HepG2 (cell line): ENCODE measurements around the gene CLASP2. TPM values are rescaled to one million over a fixed set of nuclear protein-coding genes. Genes with fewer than 3 reads are reported as not detected.

ENCODE experiments used
- ATF7-NPFF ChIP-seq: sonication (generic); formaldehyde crosslinking; IDR thresholded peaks from 2 replicates; pipeline ENCODE4 v1.8.1; 2023; ENCODE audit warnings: mild to moderate bottlenecking, low read depth, missing genetic modification reagents, moderate library complexity
- GRHL1 ChIP-seq: sonication (generic); formaldehyde crosslinking; conservative IDR thresholded peaks from 2 replicates; pipeline ENCODE4 v1.8.0; 2022; ENCODE audit warnings: missing genetic modification reagents
- HNRNPLL ChIP-seq: fragments of 200-400 bp; formaldehyde crosslinking; IDR thresholded peaks from 2 replicates; pipeline ENCODE4 v1.6.1; 2017; ENCODE audit warnings: mild to moderate bottlenecking, low read depth, low read length; ENCODE audit not compliant: poor library complexity, severe bottlenecking
- KAT7 ChIP-seq: IDR thresholded peaks from 2 replicates; pipeline ENCODE4 v1.6.1; 2018; ENCODE audit warnings: borderline replicate concordance, missing compliant biosample characterization
- MAFG ChIP-seq: sonication (generic); formaldehyde crosslinking; IDR thresholded peaks from 2 replicates; pipeline ENCODE4 v1.5.1; 2020; ENCODE audit warnings: mild to moderate bottlenecking, missing genetic modification reagents
- NFKBIZ ChIP-seq: IDR thresholded peaks from 2 replicates; pipeline ENCODE4 v1.6.1; 2018; ENCODE audit warnings: missing genetic modification reagents, missing compliant biosample characterization
- SAFB2 ChIP-seq: sonication (generic); formaldehyde crosslinking; IDR thresholded peaks from 2 replicates; pipeline ENCODE4 v1.5.1; 2020; ENCODE audit warnings: missing genetic modification reagents, low read depth, mild to moderate bottlenecking, borderline replicate concordance
- SAP130 ChIP-seq: IDR thresholded peaks from 2 replicates; pipeline ENCODE4 v1.6.1; 2016; ENCODE audit warnings: low read depth
- SMARCC2 ChIP-seq: fragments of 450-650 bp; IDR thresholded peaks from 2 replicates; pipeline ENCODE4 v1.6.1; 2017; ENCODE audit warnings: antibody characterized with exemption, mild to moderate bottlenecking
- SOX13 ChIP-seq, 3 experiments: fragments of 450-650 bp in 1 of 3; sonication (generic) in 1 of 3; formaldehyde crosslinking in 1 of 3; IDR thresholded peaks in 2 of 3; conservative IDR thresholded peaks in 1 of 3; 2 replicates each; pipeline versions ENCODE4 v1.5.0 to v1.6.1; 2016 to 2020; ENCODE audit warnings: antibody characterized with exemption in 1 of 3, mild to moderate bottlenecking in 1 of 3, missing compliant biosample characterization in 1 of 3, missing genetic modification reagents in 1 of 3, moderate library complexity in 1 of 3
- SPEN ChIP-seq: sonication (generic); formaldehyde crosslinking; IDR thresholded peaks from 2 replicates; pipeline ENCODE4 v1.5.1; 2020; ENCODE audit warnings: low read depth, mild to moderate bottlenecking, missing genetic modification reagents
- TOPORS ChIP-seq: sonication (generic); formaldehyde crosslinking; IDR thresholded peaks from 2 replicates; pipeline ENCODE4 v1.8.0; 2023; ENCODE audit warnings: mild to moderate bottlenecking, missing genetic modification reagents
- ZBTB7A ChIP-seq: sonication (generic); formaldehyde crosslinking; IDR thresholded peaks from 2 replicates; pipeline ENCODE4 v1.8.0; 2022; ENCODE audit warnings: mild to moderate bottlenecking, missing genetic modification reagents
- ZFP62 ChIP-seq: sonication (generic); formaldehyde crosslinking; IDR thresholded peaks from 2 replicates; pipeline ENCODE4 v1.4.0; 2020; ENCODE audit warnings: missing genetic modification reagents
- ZFP82 ChIP-seq: sonication (generic); formaldehyde crosslinking; IDR thresholded peaks from 2 replicates; pipeline ENCODE4 v1.5.1; 2020; ENCODE audit warnings: mild to moderate bottlenecking, missing genetic modification reagents, borderline replicate concordance
- ZFYVE20 ChIP-seq: sonication (generic); formaldehyde crosslinking; IDR thresholded peaks from 2 replicates; pipeline ENCODE4 v1.8.0; 2023; ENCODE audit warnings: low read depth, mild to moderate bottlenecking, moderate library complexity, missing genetic modification reagents, borderline replicate concordance
- ZNF101 ChIP-seq: sonication (generic); formaldehyde crosslinking; IDR thresholded peaks from 2 replicates; pipeline ENCODE4 v1.4.0; 2020; ENCODE audit warnings: mild to moderate bottlenecking, low read depth, missing genetic modification reagents, borderline replicate concordance
- ZNF136 ChIP-seq: sonication (generic); formaldehyde crosslinking; IDR thresholded peaks from 2 replicates; pipeline ENCODE4 v1.8.1; 2022; ENCODE audit warnings: low read depth, mild to moderate bottlenecking, moderate library complexity, missing genetic modification reagents
- ZNF616 ChIP-seq: sonication (generic); formaldehyde crosslinking; IDR thresholded peaks from 2 replicates; pipeline ENCODE4 v1.5.0; 2020; ENCODE audit warnings: low read depth, mild to moderate bottlenecking, missing genetic modification reagents
- ZNF768 ChIP-seq: sonication (generic); formaldehyde crosslinking; IDR thresholded peaks from 2 replicates; pipeline ENCODE4 v1.4.0; 2020; ENCODE audit warnings: missing genetic modification reagents
- ZNF782 ChIP-seq: sonication (generic); formaldehyde crosslinking; IDR thresholded peaks from 2 replicates; pipeline ENCODE4 v1.4.0; 2020; ENCODE audit warnings: missing genetic modification reagents, mild to moderate bottlenecking, borderline replicate concordance
- ZNF788 ChIP-seq: sonication (generic); formaldehyde crosslinking; IDR thresholded peaks from 2 replicates; pipeline ENCODE4 v1.5.0; 2020; ENCODE audit warnings: mild to moderate bottlenecking, missing genetic modification reagents, borderline replicate concordance
- ZNF841 ChIP-seq: sonication (generic); formaldehyde crosslinking; IDR thresholded peaks from 2 replicates; pipeline ENCODE4 v1.8.1; 2023; ENCODE audit warnings: missing genetic modification reagents, borderline replicate concordance
- ZZZ3 ChIP-seq: sonication (generic); formaldehyde crosslinking; IDR thresholded peaks from 2 replicates; pipeline ENCODE4 v1.4.0; 2020; ENCODE audit warnings: missing genetic modification reagents, mild to moderate bottlenecking, borderline replicate concordance
- polyA plus RNA-seq, 8 experiments: library from polyadenylated mRNA; depleted of rRNA in 3 of 8; stranded (reverse) in 7 of 8; unstranded in 1 of 8; fragments of >200 nt; fragmentation: Illumina TruSeq in 4 of 8; extraction: Trizol in 4 of 8; gene quantifications; 2 replicates each; pipeline versions ENCODE4 v1.2.1 to v1.2.3, GENCODE V29; 2011 to 2016; ENCODE audit warnings: low read depth in 4 of 8, missing spikeins in 1 of 8, mixed read lengths in 1 of 8; ENCODE audit not compliant: insufficient read depth in 1 of 8
- total RNA-seq, 5 experiments: library from RNA; depleted of rRNA; stranded (reverse); fragments of >200 nt; fragmentation: Illumina TruSeq; extraction: Trizol; gene quantifications; 2 replicates each; pipeline ENCODE4 v1.2.3, GENCODE V29; 2016; ENCODE audit warnings: low read depth in 1 of 5
- TF ChIP-seq, protein P1 (sequence below): IDR thresholded peaks from 2 replicates; pipeline ENCODE4 v1.6.1; 2016

Gene CLASP2
- total and polyA plus RNA-seq, 2 of the 13 experiments (the other 11 are each of a cell fraction or from before 2014, with no cell fraction given) = 15.7 to 34.8 TPM

DNA sequence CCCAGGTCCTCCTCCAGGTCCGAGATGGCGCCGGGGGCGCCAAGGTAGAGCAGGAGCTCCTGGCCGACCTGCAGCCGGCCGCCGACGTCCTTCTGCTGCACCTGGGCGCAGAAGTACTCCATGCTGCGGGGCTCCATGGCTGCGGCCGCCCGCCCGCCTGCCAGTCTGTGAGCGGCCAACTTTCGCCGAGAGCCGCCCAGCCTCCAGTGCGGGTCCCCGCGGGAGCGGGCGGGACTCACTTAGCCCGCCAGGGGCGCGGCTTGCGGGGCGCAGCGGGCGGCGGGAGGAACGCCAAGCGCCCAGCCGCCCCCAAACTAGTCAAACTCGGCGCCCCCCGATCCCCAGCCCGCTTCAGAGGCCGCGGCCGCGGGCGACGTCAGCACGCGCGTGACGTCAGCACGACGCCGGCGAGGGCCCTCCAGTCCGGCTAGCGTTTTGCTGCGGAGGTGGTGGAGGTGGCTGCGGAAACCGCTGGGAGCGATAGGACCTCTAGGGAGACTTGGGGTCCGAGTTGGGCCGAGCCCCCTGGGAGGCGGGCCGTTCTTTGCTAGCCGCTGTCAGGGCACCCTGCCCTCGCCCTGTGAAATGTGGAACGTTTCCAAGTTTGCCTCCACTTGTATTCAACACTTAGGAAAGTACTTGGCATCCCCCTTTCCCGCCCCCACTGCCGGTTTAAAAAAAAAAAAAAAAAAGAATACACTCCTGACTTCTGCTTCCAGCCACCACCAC is at the start of gene CLASP2 (continued):
- TF ChIP-seq SAFB2 (CRISPR knock-in tag) (peak; percentile 76; the same call in 1 of the 2 replicates), ZZZ3 (CRISPR knock-in tag) (no peak), ZNF782 (CRISPR knock-in tag) (no peak), TOPORS (no peak), NFKBIZ (CRISPR knock-in tag) (no peak), ATF7-NPFF (peak; percentile 56; the same call in 1 of the 2 replicates), KAT7 (CRISPR knock-in tag) (no peak; the same call in 1 of the 2 replicates), SAP130 (CRISPR knock-in tag) (peak; percentile 87), SOX13 (IDR thresholded peaks at IDR 0.05) (no peak), SOX13 (CRISPR knock-in tag; conservative IDR thresholded peaks at IDR 0.05 in 1 of 2, IDR thresholded peaks at IDR 0.05 in 1 of 2) (no peak), ZNF101 (CRISPR knock-in tag) (no peak), ZNF136 (CRISPR knock-in tag) (no peak), ZNF788 (CRISPR knock-in tag) (no peak), ZFP62 (CRISPR knock-in tag) (no peak), MAFG (CRISPR knock-in tag) (no peak), ZNF768 (CRISPR knock-in tag) (peak; percentile 69; the same call in 1 of the 2 replicates), SMARCC2 (no peak), SPEN (CRISPR knock-in tag) (peak; percentile 81), HNRNPLL (peak; percentile 78), ZBTB7A (CRISPR knock-in tag) (0 out of 2 replicates have a peak, but pooled peaks have one; percentile 56), ZFYVE20 (no peak), ZFP82 (no peak), GRHL1 (no peak), ZNF841 (CRISPR knock-in tag) (no peak), ZNF616 (no peak)
- TF ChIP-seq, protein P1, sequence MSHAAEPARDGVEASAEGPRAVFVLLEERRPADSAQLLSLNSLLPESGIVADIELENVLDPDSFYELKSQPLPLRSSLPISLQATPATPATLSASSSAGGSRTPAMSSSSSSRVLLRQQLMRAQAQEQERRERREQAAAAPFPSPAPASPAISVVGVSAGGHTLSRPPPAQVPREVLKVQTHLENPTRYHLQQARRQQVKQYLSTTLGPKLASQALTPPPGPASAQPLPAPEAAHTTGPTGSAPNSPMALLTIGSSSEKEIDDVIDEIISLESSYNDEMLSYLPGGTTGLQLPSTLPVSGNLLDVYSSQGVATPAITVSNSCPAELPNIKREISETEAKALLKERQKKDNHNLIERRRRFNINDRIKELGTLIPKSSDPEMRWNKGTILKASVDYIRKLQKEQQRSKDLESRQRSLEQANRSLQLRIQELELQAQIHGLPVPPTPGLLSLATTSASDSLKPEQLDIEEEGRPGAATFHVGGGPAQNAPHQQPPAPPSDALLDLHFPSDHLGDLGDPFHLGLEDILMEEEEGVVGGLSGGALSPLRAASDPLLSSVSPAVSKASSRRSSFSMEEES (CRISPR knock-in tag) = peak; percentile 49
